Measurements from ENCODE around the gene GGCX. TPM values are rescaled to one million over a fixed set of nuclear protein-coding genes. Genes with fewer than 3 reads are reported as not detected.

GGCX gene
- total RNA-seq, 1 donor from 2014 or later = 58.2 TPM

GRCh38 chr2:85588236-85588635 is 26.9 kb upstream of the GGCX start:
- H3K27ac Mint-ChIP-seq (ENCODE audit: unreplicated experiment) = no peak overlapping the region
- no peaks in the 10 kb centered on the region for H3K36me3 Mint-ChIP-seq (ENCODE audit: unreplicated experiment)
- no peak for DNase-seq (ENCODE audit: extremely low spot score, unreplicated experiment)
- no peak overlapping the region for H3K4me3 Mint-ChIP-seq (ENCODE audit: unreplicated experiment)
- no peaks in the 10 kb centered on the region for H3K27me3 Mint-ChIP-seq (ENCODE audit: unreplicated experiment)
- TF ChIP-seq CTCF (IDR thresholded peaks at IDR 0.05) = no peak
- peaks cover 54% of the 10 kb centered on the region for H3K4me1 Mint-ChIP-seq (ENCODE audit: unreplicated experiment)
- H3K9me3 Mint-ChIP-seq (ENCODE audit: unreplicated experiment) = no peaks in the 10 kb centered on the region

- Mint-ChIP-seq H3K4me1 (ENCODE audit: unreplicated experiment) (peaks cover 39% of the 10 kb centered on the region), H3K36me3 (ENCODE audit: unreplicated experiment) (no peaks in the 10 kb centered on the region), H3K27me3 (ENCODE audit: unreplicated experiment) (peaks cover 4% of the 10 kb centered on the region), H3K4me3 (ENCODE audit: unreplicated experiment) (no peak overlapping the region), H3K9me3 (ENCODE audit: unreplicated experiment) (no peaks in the 10 kb centered on the region), H3K27ac (ENCODE audit: unreplicated experiment) (no peak overlapping the region)
- no peak for DNase-seq (ENCODE audit: extremely low spot score, unreplicated experiment)
- TF ChIP-seq CTCF (IDR thresholded peaks at IDR 0.05) = no peak
Measured at GRCh38 chr2:85585781-85586105, 24.4 kb upstream of the GGCX start.

- Mint-ChIP-seq H3K27me3 (ENCODE audit: unreplicated experiment) (peaks cover 4% of the 10 kb centered on the region), H3K4me3 (ENCODE audit: unreplicated experiment) (no peak overlapping the region), H3K4me1 (ENCODE audit: unreplicated experiment) (peaks cover 36% of the 10 kb centered on the region), H3K36me3 (ENCODE audit: unreplicated experiment) (no peaks in the 10 kb centered on the region), H3K27ac (ENCODE audit: unreplicated experiment) (peak overlapping the region; percentile 32), H3K9me3 (ENCODE audit: unreplicated experiment) (no peaks in the 10 kb centered on the region)
- TF ChIP-seq CTCF (IDR thresholded peaks at IDR 0.05) = no peak
- no peak for DNase-seq (ENCODE audit: extremely low spot score, unreplicated experiment)
Measured at GRCh38 chr2:85584857-85585780, 23.8 kb upstream of the GGCX start.

GRCh38 chr2:85584354-85584856 is 23.1 kb upstream of the GGCX start, which contains the start of gene VAMP5:
VAMP5 (plus strand) TSS chr2:85584431; CDS start chr2:85584491, 60 bp downstream.
- H3K27ac Mint-ChIP-seq (ENCODE audit: unreplicated experiment) = peak within 1 kb of the TSS; percentile 32

More at GRCh38 chr2:85584354-85584856, 23.1 kb upstream of the GGCX start, which contains the start of gene VAMP5:
- H3K9me3 Mint-ChIP-seq (ENCODE audit: unreplicated experiment) = no peaks in the 10 kb centered on the region
- no peak for TF ChIP-seq CTCF (IDR thresholded peaks at IDR 0.05)
- no peak within 1 kb of the TSS for H3K4me3 Mint-ChIP-seq (ENCODE audit: unreplicated experiment)
- DNase-seq (ENCODE audit: extremely low spot score, unreplicated experiment) = no peak
- peaks cover 4% of the 10 kb centered on the region for H3K27me3 Mint-ChIP-seq (ENCODE audit: unreplicated experiment)
- H3K4me1 Mint-ChIP-seq (ENCODE audit: unreplicated experiment) = peaks cover 35% of the 10 kb centered on the region
- H3K36me3 Mint-ChIP-seq (ENCODE audit: unreplicated experiment) = no peaks in the 10 kb centered on the region

Measured in osteocyte (in vitro differentiated cells).